Right atrium auricular region (tissue), 2 donors: ENCODE results near the gene FRMD4A. TPM values are rescaled to one million over a fixed set of nuclear protein-coding genes. Genes with fewer than 3 reads are reported as not detected.
"Not testable (repeated sequence)": the region's sequence is repeated elsewhere in the genome, so short reads cannot be mapped to it uniquely, and the experiment has no call there.

Experiments
- DNase-seq: peaks from one replicate; pipeline ENCODE4 v3.0.0-alpha.2; 2019; ENCODE audit warnings: low spot score
- H3K27ac ChIP-seq, 2 donors: fragments of 200-600 bp; sonication (generic); 1 replicate in 1 of 2; 2 replicates in 1 of 2; pipeline ENCODE4 v1.5.1; 2016 to 2019
- H3K27me3 ChIP-seq, 2 donors: fragments of 200-600 bp; sonication (generic); one replicate each; pipeline versions ENCODE4 v1.5.1 to v1.6.0; 2017 to 2019
- H3K36me3 ChIP-seq: fragments of 200-600 bp; sonication (generic); one replicate; pipeline ENCODE4 v1.5.1; 2016
- H3K4me1 ChIP-seq, 2 donors: fragments of 200-600 bp; sonication (generic); one replicate each; pipeline versions ENCODE4 v1.5.1 to v1.6.0; 2017 to 2019
- H3K4me3 ChIP-seq, 2 donors: fragments of 200-600 bp; sonication (generic); 1 replicate in 1 of 2; 2 replicates in 1 of 2; pipeline ENCODE4 v1.5.1; 2017 to 2019; ENCODE audit warnings: mild to moderate bottlenecking in 1 of 2, moderate library complexity in 1 of 2
- H3K9me3 ChIP-seq, 2 donors: fragments of 200-600 bp; sonication (generic); one replicate each; pipeline ENCODE4 v1.5.1; 2019
- CTCF ChIP-seq, 2 donors: fragments of 200-600 bp; sonication (generic); IDR thresholded peaks; one replicate each; pipeline ENCODE4 v1.5.1; 2019; ENCODE audit warnings: antibody characterized with exemption in 2 of 2
- total RNA-seq, 2 donors: library from RNA; depleted of rRNA; stranded (reverse); fragments of >200 nt; gene quantifications; one replicate each; pipeline ENCODE4 v1.1.0, GENCODE V29; 2016

Gene FRMD4A
- total RNA-seq, 2 donors from 2014 or later: 15.9 to 22.9 TPM

- H3K4me1 ChIP-seq: peaks cover 0 to 17% of the 10 kb centered on the region in 2 donors
- H3K9me3 ChIP-seq: no peaks in the 10 kb centered on the region
- H3K27ac ChIP-seq: peak overlapping the region; percentile 51 to 82
- H3K27me3 ChIP-seq: no peaks in the 10 kb centered on the region
- DNase-seq: peak; percentile 93
- no peak overlapping the region for H3K4me3 ChIP-seq
- TF ChIP-seq CTCF (IDR thresholded peaks at IDR 0.05): peak in 1 of 2 donors; percentile 68
- no peaks in the 10 kb centered on the region for H3K36me3 ChIP-seq
Observed at GRCh38 chr10:13956826-13957225, 373.9 kb downstream of the FRMD4A start.

GRCh38 chr10:13955409-13956068, 375.2 kb downstream of the FRMD4A start:
- Histone ChIP-seq H3K27me3 (no peaks in the 10 kb centered on the region), H3K4me3 (no peak overlapping the region), H3K27ac (peak overlapping the region in 1 of 2 donors; percentile 82), H3K9me3 (no peaks in the 10 kb centered on the region), H3K36me3 (no peaks in the 10 kb centered on the region), H3K4me1 (peaks cover 0 to 11% of the 10 kb centered on the region in 2 donors)
- no peak for TF ChIP-seq CTCF (IDR thresholded peaks at IDR 0.05)
- no peak for DNase-seq

DNA sequence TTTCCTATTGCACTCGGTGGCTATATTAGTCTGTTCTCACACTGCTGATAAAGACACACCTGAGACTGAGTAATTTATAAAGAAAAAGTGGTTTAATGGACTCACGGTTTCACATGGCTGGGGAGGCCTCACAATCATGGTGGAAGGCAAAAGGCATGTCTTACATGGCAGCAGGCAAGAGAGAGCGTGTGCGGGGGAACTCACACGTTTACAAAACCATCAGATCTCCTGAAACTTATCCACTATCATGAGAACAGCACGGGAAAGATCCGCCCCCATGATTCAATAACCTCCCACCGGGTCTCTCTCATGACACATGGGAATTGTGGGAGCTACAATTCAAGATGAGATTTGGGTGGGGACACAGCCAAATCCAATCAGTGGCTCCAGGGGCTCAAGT, 376.5 kb downstream of the FRMD4A start:
- not testable (repeated sequence) for H3K9me3 ChIP-seq, H3K27me3 ChIP-seq, H3K27ac ChIP-seq, DNase-seq, H3K36me3 ChIP-seq, H3K4me1 ChIP-seq, H3K4me3 ChIP-seq

GRCh38 chr10:13953371-13953770, 377.4 kb downstream of the FRMD4A start:
- H3K4me1 ChIP-seq: no peaks in the 10 kb centered on the region
- no peak overlapping the region for H3K4me3 ChIP-seq
- no peaks in the 10 kb centered on the region for H3K36me3 ChIP-seq
- no peak overlapping the region for H3K27ac ChIP-seq
- no peak for TF ChIP-seq CTCF (IDR thresholded peaks at IDR 0.05)
- H3K9me3 ChIP-seq: no peaks in the 10 kb centered on the region
- no peaks in the 10 kb centered on the region for H3K27me3 ChIP-seq
- no peak for DNase-seq

GRCh38 chr10:13950543-13950939, 380.2 kb downstream of the FRMD4A start:
- Histone ChIP-seq H3K36me3 (no peaks in the 10 kb centered on the region), H3K27me3 (no peaks in the 10 kb centered on the region), H3K4me1 (peaks cover 0 to 8% of the 10 kb centered on the region in 2 donors), H3K27ac (peak overlapping the region; percentile 35 to 64), H3K9me3 (no peaks in the 10 kb centered on the region), H3K4me3 (no peak overlapping the region)
- no peak for TF ChIP-seq CTCF (IDR thresholded peaks at IDR 0.05)
- no peak for DNase-seq

- Histone ChIP-seq H3K4me3 (no peak overlapping the region), H3K27ac (peak overlapping the region; percentile 35 to 64), H3K27me3 (no peaks in the 10 kb centered on the region), H3K36me3 (no peaks in the 10 kb centered on the region), H3K9me3 (no peaks in the 10 kb centered on the region), H3K4me1 (peaks cover 0 to 10% of the 10 kb centered on the region in 2 donors)
- DNase-seq: peak; percentile 63
- no peak for TF ChIP-seq CTCF (IDR thresholded peaks at IDR 0.05)
Observed at GRCh38 chr10:13949844-13950542, 380.7 kb downstream of the FRMD4A start.
